Inflammatory macrophage treated with lipopolysaccharide for 4 hours (primary cell): Measurements from ENCODE around the gene KSR1.

Experiments
- DNase-seq: peaks from one replicate; pipeline ENCODE4 v3.0.0-alpha.2; 2020

KSR1 gene

GRCh38 chr17:27520491-27521185, 64.4 kb downstream of the KSR1 start:
- no peak for DNase-seq

- no peak for DNase-seq
Observed at GRCh38 chr17:27521281-27522027, 65.2 kb downstream of the KSR1 start.

GRCh38 chr17:27522028-27522635, 65.9 kb downstream of the KSR1 start:
- no peak for DNase-seq

- no peak for DNase-seq
Observed at GRCh38 chr17:27523712-27524111, 67.5 kb downstream of the KSR1 start.

- DNase-seq, result no peak
Observed at GRCh38 chr17:27524594-27524993, 68.3 kb downstream of the KSR1 start.

- DNase-seq, result no peak
Observed at GRCh38 chr17:27525316-27525715, 69.1 kb downstream of the KSR1 start.

GRCh38 chr17:27525836-27526603, 69.8 kb downstream of the KSR1 start:
- DNase-seq, result peak; percentile 43

- peak; percentile 75 for DNase-seq
Observed at GRCh38 chr17:27526604-27527002, 70.4 kb downstream of the KSR1 start.

- DNase-seq, result peak; percentile 91
Observed at GRCh38 chr17:27529230-27529796, 73.1 kb downstream of the KSR1 start.

GRCh38 chr17:27530764-27531391, 74.6 kb downstream of the KSR1 start:
- peak; percentile 91 for DNase-seq

GRCh38 chr17:27531469-27531961, 75.3 kb downstream of the KSR1 start:
- peak; percentile 15 for DNase-seq

GRCh38 chr17:27532269-27533263, 76.3 kb downstream of the KSR1 start:
- DNase-seq, result peak; percentile 94

- no peak for DNase-seq
Observed at GRCh38 chr17:27533874-27534815, 77.9 kb downstream of the KSR1 start.

GRCh38 chr17:27535178-27535928, 79.1 kb downstream of the KSR1 start:
- no peak for DNase-seq

- no peak for DNase-seq
Observed at GRCh38 chr17:27535975-27536374, 79.7 kb downstream of the KSR1 start.

- no peak for DNase-seq
Observed at GRCh38 chr17:27536781-27537180, 80.5 kb downstream of the KSR1 start.

- DNase-seq, result no peak
Observed at GRCh38 chr17:27538156-27538955, 82.1 kb downstream of the KSR1 start.

GRCh38 chr17:27539152-27539551, 82.9 kb downstream of the KSR1 start:
- DNase-seq, result no peak
